ENCODE measurements around the gene CYP4F11. TPM values are rescaled to one million over a fixed set of nuclear protein-coding genes. Genes with fewer than 3 reads are reported as not detected.

The CYP4F11 gene
- total and polyA plus RNA-seq, 2 experiments from 2014 or later, result not detected

DNA sequence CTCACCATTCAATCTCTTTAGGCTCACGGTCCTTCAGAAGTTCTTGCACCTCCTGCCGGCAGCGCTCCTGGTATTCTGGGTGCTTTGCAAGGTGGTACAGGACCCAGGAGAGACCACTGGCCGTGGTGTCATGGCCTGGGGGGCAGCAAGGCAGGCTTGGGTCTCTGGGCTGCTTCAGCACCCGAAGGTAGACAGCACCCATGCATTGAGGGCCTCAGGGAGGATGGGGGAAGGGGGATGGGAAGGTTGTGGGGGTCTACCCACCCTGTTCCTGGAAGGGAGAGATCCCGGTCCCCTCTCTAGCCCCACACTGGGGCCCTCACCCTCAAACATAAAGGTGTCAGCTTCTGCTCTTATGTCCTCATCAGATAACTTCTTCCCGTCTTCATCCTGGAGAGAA, 48.4 kb downstream of the CYP4F11 start:
- Histone ChIP-seq H3K4me2 (no peak overlapping the region), H3F3A (replicated peaks; ENCODE audit: low read depth) (no peaks in the 10 kb centered on the region), H3K27ac (ENCODE audit: low read depth) (no peak overlapping the region), H3K36me3 (ENCODE audit: insufficient read depth) (0 out of 2 replicates have a peak, but pooled peaks cover under 1% of the 10 kb centered on the region), H3K27me3 (ENCODE audit: insufficient read depth) (no peaks in the 10 kb centered on the region), H3K9me2 (ENCODE audit: insufficient read depth) (no peaks in the 10 kb centered on the region), H3K4me1 (ENCODE audit: insufficient read depth) (no peaks in the 10 kb centered on the region), H3K4me3 (no peak overlapping the region), H4K20me1 (replicated peaks; ENCODE audit: insufficient read depth) (no peaks in the 10 kb centered on the region), H2AFZ (no peak overlapping the region), H3K79me2 (replicated peaks; ENCODE audit: insufficient read depth) (no peaks in the 10 kb centered on the region)
- DNase-seq (ENCODE audit: low spot score), result no peak
- no peak for TF ChIP-seq EZH2 (IDR thresholded peaks at IDR 0.05; ENCODE audit: low read depth, unreplicated experiment)
- TF ChIP-seq EZH2phosphoT487 (IDR thresholded peaks at IDR 0.05; ENCODE audit: unreplicated experiment), result no peak
- no peak for TF ChIP-seq JUNB (IDR thresholded peaks at IDR 0.05; ENCODE audit: unreplicated experiment)
- TF ChIP-seq REST (IDR thresholded peaks at IDR 0.05; ENCODE audit: unreplicated experiment), result no peak
- TF ChIP-seq, protein P1, sequence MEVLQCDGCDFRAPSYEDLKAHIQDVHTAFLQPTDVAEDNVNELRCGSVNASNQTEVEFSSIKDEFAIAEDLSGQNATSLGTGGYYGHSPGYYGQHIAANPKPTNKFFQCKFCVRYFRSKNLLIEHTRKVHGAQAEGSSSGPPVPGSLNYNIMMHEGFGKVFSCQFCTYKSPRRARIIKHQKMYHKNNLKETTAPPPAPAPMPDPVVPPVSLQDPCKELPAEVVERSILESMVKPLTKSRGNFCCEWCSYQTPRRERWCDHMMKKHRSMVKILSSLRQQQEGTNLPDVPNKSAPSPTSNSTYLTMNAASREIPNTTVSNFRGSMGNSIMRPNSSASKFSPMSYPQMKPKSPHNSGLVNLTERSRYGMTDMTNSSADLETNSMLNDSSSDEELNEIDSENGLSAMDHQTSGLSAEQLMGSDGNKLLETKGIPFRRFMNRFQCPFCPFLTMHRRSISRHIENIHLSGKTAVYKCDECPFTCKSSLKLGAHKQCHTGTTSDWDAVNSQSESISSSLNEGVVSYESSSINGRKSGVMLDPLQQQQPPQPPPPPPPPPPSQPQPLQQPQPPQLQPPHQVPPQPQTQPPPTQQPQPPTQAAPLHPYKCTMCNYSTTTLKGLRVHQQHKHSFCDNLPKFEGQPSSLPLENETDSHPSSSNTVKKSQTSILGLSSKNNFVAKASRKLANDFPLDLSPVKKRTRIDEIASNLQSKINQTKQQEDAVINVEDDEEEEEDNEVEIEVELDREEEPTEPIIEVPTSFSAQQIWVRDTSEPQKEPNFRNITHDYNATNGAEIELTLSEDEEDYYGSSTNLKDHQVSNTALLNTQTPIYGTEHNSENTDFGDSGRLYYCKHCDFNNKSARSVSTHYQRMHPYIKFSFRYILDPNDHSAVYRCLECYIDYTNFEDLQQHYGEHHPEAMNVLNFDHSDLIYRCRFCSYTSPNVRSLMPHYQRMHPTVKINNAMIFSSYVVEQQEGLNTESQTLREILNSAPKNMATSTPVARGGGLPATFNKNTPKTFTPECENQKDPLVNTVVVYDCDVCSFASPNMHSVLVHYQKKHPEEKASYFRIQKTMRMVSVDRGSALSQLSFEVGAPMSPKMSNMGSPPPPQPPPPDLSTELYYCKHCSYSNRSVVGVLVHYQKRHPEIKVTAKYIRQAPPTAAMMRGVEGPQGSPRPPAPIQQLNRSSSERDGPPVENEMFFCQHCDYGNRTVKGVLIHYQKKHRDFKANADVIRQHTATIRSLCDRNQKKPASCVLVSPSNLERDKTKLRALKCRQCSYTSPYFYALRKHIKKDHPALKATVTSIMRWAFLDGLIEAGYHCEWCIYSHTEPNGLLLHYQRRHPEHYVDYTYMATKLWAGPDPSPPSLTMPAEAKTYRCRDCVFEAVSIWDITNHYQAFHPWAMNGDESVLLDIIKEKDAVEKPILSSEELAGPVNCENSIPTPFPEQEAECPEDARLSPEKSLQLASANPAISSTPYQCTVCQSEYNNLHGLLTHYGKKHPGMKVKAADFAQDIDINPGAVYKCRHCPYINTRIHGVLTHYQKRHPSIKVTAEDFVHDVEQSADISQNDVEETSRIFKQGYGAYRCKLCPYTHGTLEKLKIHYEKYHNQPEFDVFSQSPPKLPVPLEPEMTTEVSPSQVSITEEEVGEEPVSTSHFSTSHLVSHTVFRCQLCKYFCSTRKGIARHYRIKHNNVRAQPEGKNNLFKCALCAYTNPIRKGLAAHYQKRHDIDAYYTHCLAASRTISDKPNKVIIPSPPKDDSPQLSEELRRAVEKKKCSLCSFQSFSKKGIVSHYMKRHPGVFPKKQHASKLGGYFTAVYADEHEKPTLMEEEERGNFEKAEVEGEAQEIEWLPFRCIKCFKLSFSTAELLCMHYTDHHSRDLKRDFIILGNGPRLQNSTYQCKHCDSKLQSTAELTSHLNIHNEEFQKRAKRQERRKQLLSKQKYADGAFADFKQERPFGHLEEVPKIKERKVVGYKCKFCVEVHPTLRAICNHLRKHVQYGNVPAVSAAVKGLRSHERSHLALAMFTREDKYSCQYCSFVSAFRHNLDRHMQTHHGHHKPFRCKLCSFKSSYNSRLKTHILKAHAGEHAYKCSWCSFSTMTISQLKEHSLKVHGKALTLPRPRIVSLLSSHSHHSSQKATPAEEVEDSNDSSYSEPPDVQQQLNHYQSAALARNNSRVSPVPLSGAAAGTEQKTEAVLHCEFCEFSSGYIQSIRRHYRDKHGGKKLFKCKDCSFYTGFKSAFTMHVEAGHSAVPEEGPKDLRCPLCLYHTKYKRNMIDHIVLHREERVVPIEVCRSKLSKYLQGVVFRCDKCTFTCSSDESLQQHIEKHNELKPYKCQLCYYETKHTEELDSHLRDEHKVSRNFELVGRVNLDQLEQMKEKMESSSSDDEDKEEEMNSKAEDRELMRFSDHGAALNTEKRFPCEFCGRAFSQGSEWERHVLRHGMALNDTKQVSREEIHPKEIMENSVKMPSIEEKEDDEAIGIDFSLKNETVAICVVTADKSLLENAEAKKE (CRISPR knock-in tag; IDR thresholded peaks at IDR 0.05), result no peak
- TF ChIP-seq STAT1 (IDR thresholded peaks at IDR 0.05; ENCODE audit: unreplicated experiment), result no peak
- no peak for TF ChIP-seq ZNF331 (CRISPR knock-in tag; IDR thresholded peaks at IDR 0.05; ENCODE audit: low read depth)
- TF ChIP-seq ZNF114 (CRISPR knock-in tag; IDR thresholded peaks at IDR 0.05), result no peak
- no peak for TF ChIP-seq NANOG (IDR thresholded peaks at IDR 0.05; ENCODE audit: borderline replicate concordance)
- no peak for TF ChIP-seq CREB1 (CRISPR knock-in tag; IDR thresholded peaks at IDR 0.05; ENCODE audit: low read depth)
- TF ChIP-seq, protein P2, sequence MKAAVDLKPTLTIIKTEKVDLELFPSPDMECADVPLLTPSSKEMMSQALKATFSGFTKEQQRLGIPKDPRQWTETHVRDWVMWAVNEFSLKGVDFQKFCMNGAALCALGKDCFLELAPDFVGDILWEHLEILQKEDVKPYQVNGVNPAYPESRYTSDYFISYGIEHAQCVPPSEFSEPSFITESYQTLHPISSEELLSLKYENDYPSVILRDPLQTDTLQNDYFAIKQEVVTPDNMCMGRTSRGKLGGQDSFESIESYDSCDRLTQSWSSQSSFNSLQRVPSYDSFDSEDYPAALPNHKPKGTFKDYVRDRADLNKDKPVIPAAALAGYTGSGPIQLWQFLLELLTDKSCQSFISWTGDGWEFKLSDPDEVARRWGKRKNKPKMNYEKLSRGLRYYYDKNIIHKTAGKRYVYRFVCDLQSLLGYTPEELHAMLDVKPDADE (IDR thresholded peaks at IDR 0.05), result no peak
- TF ChIP-seq POLR2AphosphoS5 (IDR thresholded peaks at IDR 0.05; ENCODE audit: low read depth), result no peak
- Mint-ChIP-seq H3K4me3 (no peak overlapping the region), H3K36me3 (ENCODE audit: low read depth) (peaks cover 7% of the 10 kb centered on the region; the same call in 2 of the 3 replicates), H3K27me3 (ENCODE audit: insufficient read depth, low read depth, poor library complexity) (peaks cover 3% of the 10 kb centered on the region), H3K9me3 (peaks cover 44% of the 10 kb centered on the region), H3K4me1 (no peaks in the 10 kb centered on the region), H3K27ac (no peak overlapping the region)
- ATAC-seq, result no peak

All from GM23338 (cell line).